ENCODE measurements around the gene HRK.

DNA sequence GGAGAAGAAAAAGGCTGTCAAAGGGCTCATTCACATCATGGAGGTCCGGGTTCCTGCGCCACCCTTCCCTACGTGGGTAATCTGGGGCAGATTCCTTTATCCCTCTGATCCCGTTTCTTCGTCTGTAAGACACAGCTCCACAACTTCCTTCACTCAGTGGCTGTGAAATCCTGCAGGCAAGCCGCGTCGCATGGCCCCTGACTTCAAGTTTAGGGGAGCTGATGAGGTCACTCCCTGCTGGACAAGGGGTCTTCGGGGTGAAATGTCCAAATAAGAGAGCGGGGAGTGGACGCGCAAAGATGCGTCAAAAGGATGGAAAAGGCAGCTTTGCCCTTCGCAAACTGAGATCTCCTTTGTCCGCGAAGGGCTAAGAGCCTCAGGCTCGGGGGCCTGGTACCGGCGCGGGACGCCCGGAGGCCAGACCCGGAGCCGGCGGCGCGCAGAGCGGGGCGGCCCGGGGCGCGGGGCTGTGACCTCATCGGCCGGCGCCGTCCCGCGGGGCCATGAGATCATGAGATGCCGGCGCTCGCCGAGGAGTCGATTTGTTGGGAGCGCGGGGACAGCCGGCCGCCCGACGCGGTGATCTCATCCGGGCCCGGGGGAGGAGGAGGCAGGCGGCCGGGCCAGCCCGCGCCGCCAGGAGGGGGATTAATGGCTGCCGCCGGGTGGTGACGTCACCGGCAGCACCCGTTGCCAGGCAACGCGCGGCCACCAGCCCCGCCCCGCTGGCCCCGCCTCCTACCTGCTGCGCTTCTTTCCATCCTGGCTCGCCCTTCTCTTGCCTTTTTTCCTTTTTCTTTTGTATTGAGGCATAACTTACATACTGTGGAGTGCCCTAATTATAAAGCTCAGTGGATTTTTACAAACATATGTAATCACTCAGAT, 62.1 kb downstream of the HRK start:
- TF ChIP-seq, protein P1, sequence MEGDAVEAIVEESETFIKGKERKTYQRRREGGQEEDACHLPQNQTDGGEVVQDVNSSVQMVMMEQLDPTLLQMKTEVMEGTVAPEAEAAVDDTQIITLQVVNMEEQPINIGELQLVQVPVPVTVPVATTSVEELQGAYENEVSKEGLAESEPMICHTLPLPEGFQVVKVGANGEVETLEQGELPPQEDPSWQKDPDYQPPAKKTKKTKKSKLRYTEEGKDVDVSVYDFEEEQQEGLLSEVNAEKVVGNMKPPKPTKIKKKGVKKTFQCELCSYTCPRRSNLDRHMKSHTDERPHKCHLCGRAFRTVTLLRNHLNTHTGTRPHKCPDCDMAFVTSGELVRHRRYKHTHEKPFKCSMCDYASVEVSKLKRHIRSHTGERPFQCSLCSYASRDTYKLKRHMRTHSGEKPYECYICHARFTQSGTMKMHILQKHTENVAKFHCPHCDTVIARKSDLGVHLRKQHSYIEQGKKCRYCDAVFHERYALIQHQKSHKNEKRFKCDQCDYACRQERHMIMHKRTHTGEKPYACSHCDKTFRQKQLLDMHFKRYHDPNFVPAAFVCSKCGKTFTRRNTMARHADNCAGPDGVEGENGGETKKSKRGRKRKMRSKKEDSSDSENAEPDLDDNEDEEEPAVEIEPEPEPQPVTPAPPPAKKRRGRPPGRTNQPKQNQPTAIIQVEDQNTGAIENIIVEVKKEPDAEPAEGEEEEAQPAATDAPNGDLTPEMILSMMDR (IDR thresholded peaks at IDR 0.05; ENCODE audit: low read depth, low read length, missing input control): no peak
- TF ChIP-seq TAF1 (conservative IDR thresholded peaks at IDR 0.05): no peak
- TF ChIP-seq, protein P2, sequence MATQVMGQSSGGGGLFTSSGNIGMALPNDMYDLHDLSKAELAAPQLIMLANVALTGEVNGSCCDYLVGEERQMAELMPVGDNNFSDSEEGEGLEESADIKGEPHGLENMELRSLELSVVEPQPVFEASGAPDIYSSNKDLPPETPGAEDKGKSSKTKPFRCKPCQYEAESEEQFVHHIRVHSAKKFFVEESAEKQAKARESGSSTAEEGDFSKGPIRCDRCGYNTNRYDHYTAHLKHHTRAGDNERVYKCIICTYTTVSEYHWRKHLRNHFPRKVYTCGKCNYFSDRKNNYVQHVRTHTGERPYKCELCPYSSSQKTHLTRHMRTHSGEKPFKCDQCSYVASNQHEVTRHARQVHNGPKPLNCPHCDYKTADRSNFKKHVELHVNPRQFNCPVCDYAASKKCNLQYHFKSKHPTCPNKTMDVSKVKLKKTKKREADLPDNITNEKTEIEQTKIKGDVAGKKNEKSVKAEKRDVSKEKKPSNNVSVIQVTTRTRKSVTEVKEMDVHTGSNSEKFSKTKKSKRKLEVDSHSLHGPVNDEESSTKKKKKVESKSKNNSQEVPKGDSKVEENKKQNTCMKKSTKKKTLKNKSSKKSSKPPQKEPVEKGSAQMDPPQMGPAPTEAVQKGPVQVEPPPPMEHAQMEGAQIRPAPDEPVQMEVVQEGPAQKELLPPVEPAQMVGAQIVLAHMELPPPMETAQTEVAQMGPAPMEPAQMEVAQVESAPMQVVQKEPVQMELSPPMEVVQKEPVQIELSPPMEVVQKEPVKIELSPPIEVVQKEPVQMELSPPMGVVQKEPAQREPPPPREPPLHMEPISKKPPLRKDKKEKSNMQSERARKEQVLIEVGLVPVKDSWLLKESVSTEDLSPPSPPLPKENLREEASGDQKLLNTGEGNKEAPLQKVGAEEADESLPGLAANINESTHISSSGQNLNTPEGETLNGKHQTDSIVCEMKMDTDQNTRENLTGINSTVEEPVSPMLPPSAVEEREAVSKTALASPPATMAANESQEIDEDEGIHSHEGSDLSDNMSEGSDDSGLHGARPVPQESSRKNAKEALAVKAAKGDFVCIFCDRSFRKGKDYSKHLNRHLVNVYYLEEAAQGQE (IDR thresholded peaks at IDR 0.05): no peak
